ENCODE data around the gene DNAH11.

GRCh38 chr7:21579341-21580072 lies 36.7 kb downstream of the DNAH11 start:
- TF ChIP-seq, protein P1, sequence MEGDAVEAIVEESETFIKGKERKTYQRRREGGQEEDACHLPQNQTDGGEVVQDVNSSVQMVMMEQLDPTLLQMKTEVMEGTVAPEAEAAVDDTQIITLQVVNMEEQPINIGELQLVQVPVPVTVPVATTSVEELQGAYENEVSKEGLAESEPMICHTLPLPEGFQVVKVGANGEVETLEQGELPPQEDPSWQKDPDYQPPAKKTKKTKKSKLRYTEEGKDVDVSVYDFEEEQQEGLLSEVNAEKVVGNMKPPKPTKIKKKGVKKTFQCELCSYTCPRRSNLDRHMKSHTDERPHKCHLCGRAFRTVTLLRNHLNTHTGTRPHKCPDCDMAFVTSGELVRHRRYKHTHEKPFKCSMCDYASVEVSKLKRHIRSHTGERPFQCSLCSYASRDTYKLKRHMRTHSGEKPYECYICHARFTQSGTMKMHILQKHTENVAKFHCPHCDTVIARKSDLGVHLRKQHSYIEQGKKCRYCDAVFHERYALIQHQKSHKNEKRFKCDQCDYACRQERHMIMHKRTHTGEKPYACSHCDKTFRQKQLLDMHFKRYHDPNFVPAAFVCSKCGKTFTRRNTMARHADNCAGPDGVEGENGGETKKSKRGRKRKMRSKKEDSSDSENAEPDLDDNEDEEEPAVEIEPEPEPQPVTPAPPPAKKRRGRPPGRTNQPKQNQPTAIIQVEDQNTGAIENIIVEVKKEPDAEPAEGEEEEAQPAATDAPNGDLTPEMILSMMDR (IDR thresholded peaks at IDR 0.05 in 4 of 5, conservative IDR thresholded peaks at IDR 0.05 in 1 of 5) = no peak
- TF ChIP-seq POLR2A (IDR thresholded peaks at IDR 0.05) = no peak
